Parathyroid adenoma (tissue), 2 donors: ENCODE measurements around the gene MCRIP1.

ENCODE experiments used
- H2AFZ ChIP-seq: fragments of 300-600 bp; sonication (generic); one replicate; pipeline ENCODE4 v1.7.0; 2017; ENCODE audit warnings: antibody characterized with exemption, mild to moderate bottlenecking
- H3K27ac ChIP-seq: fragments of 300-600 bp; sonication (generic); one replicate; pipeline ENCODE4 v1.7.0; 2017
- H3K27me3 ChIP-seq: fragments of 300-600 bp; sonication (generic); one replicate; pipeline ENCODE4 v1.7.0; 2017; ENCODE audit warnings: low read length; ENCODE audit not compliant: control insufficient read depth, insufficient read depth
- H3K36me3 ChIP-seq: fragments of 300-600 bp; sonication (generic); one replicate; pipeline ENCODE4 v1.7.0; 2017; ENCODE audit warnings: low read length; ENCODE audit not compliant: control insufficient read depth, insufficient read depth
- H3K4me1 ChIP-seq: fragments of 300-600 bp; sonication (generic); one replicate; pipeline ENCODE4 v1.7.0; 2017; ENCODE audit warnings: control low read depth
- H3K4me2 ChIP-seq: fragments of 300-600 bp; sonication (generic); one replicate; pipeline ENCODE4 v1.7.0; 2017; ENCODE audit warnings: low read length
- H3K4me3 ChIP-seq: fragments of 300-600 bp; sonication (generic); one replicate; pipeline ENCODE4 v1.7.0; 2017; ENCODE audit warnings: low read depth, low read length
- H3K79me2 ChIP-seq: fragments of 300-600 bp; sonication (generic); one replicate; pipeline ENCODE4 v1.7.0; 2017; ENCODE audit warnings: control low read depth
- H3K9ac ChIP-seq: fragments of 300-600 bp; sonication (generic); one replicate; pipeline ENCODE4 v1.7.0; 2017; ENCODE audit warnings: mild to moderate bottlenecking
- H3K9me3 ChIP-seq: fragments of 300-600 bp; sonication (generic); one replicate; pipeline ENCODE4 v1.7.0; 2017; ENCODE audit warnings: low read length; ENCODE audit not compliant: control insufficient read depth
- CTCF ChIP-seq: fragments of 300-600 bp; sonication (generic); IDR thresholded peaks from one replicate; pipeline ENCODE4 v1.7.0; 2017; ENCODE audit warnings: antibody characterized with exemption, mild to moderate bottlenecking
- donor health status: primary hyperparathyroidism.

MCRIP1 gene

GRCh38 chr17:81858170-81858966 lies 25.3 kb upstream of the MCRIP1 start:
- no peaks in the 10 kb centered on the region for H3K36me3 ChIP-seq
- no peaks in the 10 kb centered on the region for H3K9me3 ChIP-seq
- H2AFZ ChIP-seq = no peak overlapping the region
- TF ChIP-seq CTCF = no peak
- no peaks in the 10 kb centered on the region for H3K27me3 ChIP-seq
- H3K27ac ChIP-seq = no peak overlapping the region
- H3K4me3 ChIP-seq = no peak overlapping the region
- peaks cover 37% of the 10 kb centered on the region for H3K79me2 ChIP-seq
- H3K9ac ChIP-seq = no peak overlapping the region
- H3K4me1 ChIP-seq = peaks cover 4% of the 10 kb centered on the region
- H3K4me2 ChIP-seq = peak overlapping the region; percentile 85

- Histone ChIP-seq H2AFZ (no peak overlapping the region), H3K4me1 (peaks cover 4% of the 10 kb centered on the region), H3K4me2 (no peak overlapping the region), H3K9me3 (no peaks in the 10 kb centered on the region), H3K9ac (no peak overlapping the region), H3K79me2 (peaks cover 35% of the 10 kb centered on the region), H3K27ac (no peak overlapping the region), H3K4me3 (no peak overlapping the region), H3K27me3 (no peaks in the 10 kb centered on the region), H3K36me3 (no peaks in the 10 kb centered on the region)
- no peak for TF ChIP-seq CTCF
Observed at GRCh38 chr17:81854974-81855774, 22.1 kb upstream of the MCRIP1 start.

GRCh38 chr17:81852237-81852636 lies 19.1 kb upstream of the MCRIP1 start:
- Histone ChIP-seq H3K9me3 (no peaks in the 10 kb centered on the region), H3K27me3 (no peaks in the 10 kb centered on the region), H3K36me3 (no peaks in the 10 kb centered on the region), H3K27ac (no peak overlapping the region), H3K4me3 (no peak overlapping the region), H2AFZ (no peak overlapping the region), H3K9ac (no peak overlapping the region), H3K4me1 (no peaks in the 10 kb centered on the region), H3K79me2 (peaks cover 18% of the 10 kb centered on the region), H3K4me2 (no peak overlapping the region)
- no peak for TF ChIP-seq CTCF

- Histone ChIP-seq H3K27me3 (no peaks in the 10 kb centered on the region), H3K79me2 (peaks cover 16% of the 10 kb centered on the region), H3K36me3 (no peaks in the 10 kb centered on the region), H3K27ac (no peak overlapping the region), H3K9ac (no peak overlapping the region), H3K4me1 (no peaks in the 10 kb centered on the region), H3K4me3 (no peak overlapping the region), H3K9me3 (no peaks in the 10 kb centered on the region), H2AFZ (no peak overlapping the region), H3K4me2 (no peak overlapping the region)
- no peak for TF ChIP-seq CTCF
Observed at GRCh38 chr17:81851423-81851822, 18.3 kb upstream of the MCRIP1 start.
